H1 (cell line): ENCODE data around the gene CERT1. TPM values are rescaled to one million over a fixed set of nuclear protein-coding genes. Genes with fewer than 3 reads are reported as not detected.

Experiments used
- CTCF ChIA-PET: fragments of 300-600 bp; sonication (Branson Sonifier 250); formaldehyde crosslinking; loops from one replicate; lab custom pipeline; 2021; ENCODE audit not compliant: partially characterized antibody; lab: Charles Lee
- POLR2A ChIA-PET: fragments of 300-600 bp; sonication (Branson Sonifier 250); formaldehyde crosslinking; loops from one replicate; lab custom pipeline; 2021; ENCODE audit warnings: inconsistent platforms; ENCODE audit not compliant: partially characterized antibody; lab: Charles Lee
- DNase-seq, 2 experiments: peaks; one replicate each; pipeline versions ENCODE4 v3.0.0 to v3.0.0-alpha.2; 2010 to 2022; ENCODE audit warnings: low spot score in 2 of 2, low read depth in 1 of 2, mixed read lengths in 1 of 2
- FAIRE-seq: peaks from 2 replicates; lab custom pipeline; 2011; peaks lifted over from hg19 to GRCh38; lab: Jason Lieb, UNC
- H2AFZ ChIP-seq: 2 replicates; pipeline ENCODE4 v1.8.1; 2012; ENCODE audit warnings: low read length, inconsistent platforms
- H2AK5ac ChIP-seq: 2 replicates; pipeline ENCODE4 v1.6.1; 2013; ENCODE audit warnings: low read depth, low read length
- H2BK120ac ChIP-seq: replicated peaks from 2 replicates; pipeline ENCODE3; 2013; ENCODE audit warnings: low read depth, low read length, inconsistent platforms
- H2BK12ac ChIP-seq: 2 replicates; pipeline ENCODE4 v1.6.1; 2013; ENCODE audit warnings: low read depth, low read length
- H2BK15ac ChIP-seq: 2 replicates; pipeline ENCODE4 v1.6.1; 2013; ENCODE audit warnings: low read length
- H2BK20ac ChIP-seq: 2 replicates; pipeline ENCODE4 v1.6.1; 2013; ENCODE audit warnings: low read length
- H2BK5ac ChIP-seq: 2 replicates; pipeline ENCODE4 v1.6.1; 2013; ENCODE audit warnings: low read depth, low read length
- H3K14ac ChIP-seq: 2 replicates; pipeline ENCODE4 v1.6.1; 2013; ENCODE audit warnings: inconsistent platforms; ENCODE audit not compliant: insufficient read length
- H3K18ac ChIP-seq: 2 replicates; pipeline ENCODE4 v1.6.1; 2013; ENCODE audit warnings: low read length; ENCODE audit errors: extremely low read depth
- H3K23ac ChIP-seq: 2 replicates; pipeline ENCODE4 v1.6.1; 2013; ENCODE audit warnings: inconsistent platforms; ENCODE audit not compliant: insufficient read length
- H3K23me2 ChIP-seq: 2 replicates; pipeline ENCODE4 v1.6.1; 2013; ENCODE audit warnings: low read depth, low read length
- H3K27ac ChIP-seq: 2 replicates; pipeline ENCODE4 v1.6.1; 2011; ENCODE audit warnings: low read depth, low read length, inconsistent platforms
- H3K27me3 ChIP-seq, 4 experiments: replicated peaks in 1 of 4; 1 replicate in 1 of 4; 2 replicates in 3 of 4; pipeline versions ENCODE4 v1.6.1 to v1.8.1; 2011 to 2013; ENCODE audit warnings: low read length in 3 of 4, mild to moderate bottlenecking in 3 of 4, inconsistent platforms in 2 of 4, mixed read lengths in 2 of 4, moderate library complexity in 1 of 4; ENCODE audit not compliant: control insufficient read depth in 3 of 4, insufficient read depth in 3 of 4; ENCODE audit errors: extremely low read depth in 1 of 4
- H3K36me3 ChIP-seq, 4 experiments: 2 replicates each; pipeline versions ENCODE4 v1.6.1 to v1.8.1; 2011 to 2013; ENCODE audit warnings: mild to moderate bottlenecking in 4 of 4, low read length in 3 of 4, moderate library complexity in 2 of 4, control low read depth in 1 of 4, inconsistent platforms in 1 of 4; ENCODE audit not compliant: insufficient read depth in 4 of 4, control insufficient read depth in 2 of 4
- H3K4ac ChIP-seq: replicated peaks from 2 replicates; pipeline ENCODE3; 2013; ENCODE audit warnings: low read length, low read depth, mixed read lengths, inconsistent platforms; ENCODE audit not compliant: insufficient read length
- H3K4me1 ChIP-seq, 4 experiments: replicated peaks in 1 of 4; 1 replicate in 1 of 4; 2 replicates in 3 of 4; pipeline versions ENCODE4 v1.6.1 to v1.8.1; 2011 to 2013; ENCODE audit warnings: low read length in 3 of 4, inconsistent platforms in 2 of 4, mixed read lengths in 1 of 4; ENCODE audit not compliant: insufficient read depth in 4 of 4, control insufficient read depth in 3 of 4
- H3K4me2 ChIP-seq, 2 experiments: 2 replicates each; pipeline versions ENCODE4 v1.6.1 to v1.8.1; 2011 to 2013; ENCODE audit warnings: low read depth in 2 of 2, low read length in 2 of 2, control low read depth in 1 of 2, inconsistent platforms in 1 of 2, mild to moderate bottlenecking in 1 of 2; ENCODE audit not compliant: insufficient read depth in 1 of 2
- H3K4me3 ChIP-seq, 4 experiments: fragments of 200-600, 300-600 bp in 1 of 4; sonication (generic), shearing (Covaris generic), sonication (Bioruptor Twin) in 1 of 4; 2 replicates each; pipeline versions ENCODE4 v1.5.1 to v1.8.1; 2011 to 2016; ENCODE audit warnings: low read length in 4 of 4, low read depth in 3 of 4, control low read depth in 2 of 4, inconsistent platforms in 2 of 4, mild to moderate bottlenecking in 2 of 4, mixed read lengths in 1 of 4, moderate library complexity in 1 of 4; ENCODE audit not compliant: insufficient read depth in 2 of 4; ENCODE audit errors: extremely low read depth in 1 of 4
- H3K56ac ChIP-seq: replicated peaks from 2 replicates; pipeline ENCODE3; 2013; ENCODE audit warnings: low read depth, mild to moderate bottlenecking, mixed read lengths, low read length, inconsistent platforms; ENCODE audit not compliant: insufficient read length
- H3K79me1 ChIP-seq: 2 replicates; pipeline ENCODE4 v1.6.1; 2013; ENCODE audit warnings: low read depth, low read length, control low read depth
- H3K79me2 ChIP-seq, 2 experiments: 2 replicates each; pipeline versions ENCODE4 v1.6.1 to v1.8.1; 2012 to 2013; ENCODE audit warnings: low read length in 2 of 2, mild to moderate bottlenecking in 2 of 2, inconsistent platforms in 1 of 2; ENCODE audit not compliant: insufficient read depth in 2 of 2, control insufficient read depth in 1 of 2
- H3K9ac ChIP-seq, 4 experiments: replicated peaks in 1 of 4; 1 replicate in 1 of 4; 2 replicates in 3 of 4; pipeline versions ENCODE4 v1.6.1 to v1.8.1; 2011 to 2013; ENCODE audit warnings: low read depth in 3 of 4, low read length in 3 of 4, control low read depth in 2 of 4, mild to moderate bottlenecking in 2 of 4, moderate library complexity in 2 of 4, inconsistent platforms in 1 of 4; ENCODE audit errors: extremely low read depth in 1 of 4
- H3K9me3 ChIP-seq, 2 experiments: 2 replicates each; pipeline versions ENCODE4 v1.6.1 to v1.8.1; 2012 to 2013; ENCODE audit warnings: mild to moderate bottlenecking in 2 of 2, moderate library complexity in 2 of 2, control low read depth in 1 of 2, inconsistent platforms in 1 of 2, low read depth in 1 of 2, low read length in 1 of 2, mixed read lengths in 1 of 2; ENCODE audit not compliant: insufficient read depth in 2 of 2
- H4K20me1 ChIP-seq, 2 experiments: replicated peaks in 1 of 2; 2 replicates each; pipeline versions ENCODE3 to v1.8.1; 2011 to 2013; ENCODE audit warnings: inconsistent platforms in 2 of 2, low read length in 2 of 2, mild to moderate bottlenecking in 1 of 2; ENCODE audit not compliant: insufficient read depth in 2 of 2, control insufficient read depth in 1 of 2
- H4K5ac ChIP-seq: 2 replicates; pipeline ENCODE4 v1.6.1; 2013; ENCODE audit warnings: low read length, low read depth, mixed read lengths, inconsistent platforms; ENCODE audit not compliant: insufficient read length
- H4K8ac ChIP-seq: 2 replicates; pipeline ENCODE4 v1.8.0; 2013; ENCODE audit warnings: mild to moderate bottlenecking, moderate library complexity, low read length, inconsistent platforms; ENCODE audit not compliant: insufficient read depth; ENCODE audit errors: extremely low read depth
- H4K91ac ChIP-seq: replicated peaks from 2 replicates; pipeline ENCODE3; 2013; ENCODE audit warnings: low read length, mixed read lengths, inconsistent platforms; ENCODE audit not compliant: insufficient read length
- BACH1 ChIP-seq: IDR thresholded peaks from 2 replicates; pipeline ENCODE4 v1.6.1; 2012; ENCODE audit warnings: low read length, improper control_type of control experiment
- BCL11A ChIP-seq, 2 experiments: IDR thresholded peaks; one replicate each; pipeline ENCODE4 v1.6.1; 2011; ENCODE audit warnings: low read depth in 2 of 2, low read length in 2 of 2, mild to moderate bottlenecking in 2 of 2
- CBX8 ChIP-seq: fragments of 300-800, 300-1000 bp; sonication (generic); IDR thresholded peaks from 2 replicates; pipeline ENCODE4 v1.7.1; 2016; ENCODE audit warnings: low read depth, low read length, borderline replicate concordance
- CHD1 ChIP-seq: IDR thresholded peaks from 2 replicates; pipeline ENCODE4 v1.6.1; 2012; ENCODE audit warnings: low read depth, low read length, improper control_type of control experiment
- CTBP2 ChIP-seq: IDR thresholded peaks from 2 replicates; pipeline ENCODE4 v1.7.0; 2011; ENCODE audit warnings: borderline replicate concordance, mild to moderate bottlenecking, moderate library complexity, mixed read lengths, low read length; ENCODE audit not compliant: insufficient read depth, insufficient read length
- FOSL1 ChIP-seq: IDR thresholded peaks from 2 replicates; pipeline ENCODE4 v1.6.1; 2011; ENCODE audit warnings: mild to moderate bottlenecking, low read depth, low read length, moderate library complexity; ENCODE audit not compliant: insufficient read depth
- GABPA ChIP-seq: IDR thresholded peaks from 2 replicates; pipeline ENCODE4 v1.6.1; 2011; ENCODE audit warnings: mild to moderate bottlenecking, low read length, moderate library complexity, borderline replicate concordance; ENCODE audit not compliant: insufficient read depth
- RAD21 ChIP-seq, 2 experiments: IDR thresholded peaks in 1 of 2; conservative IDR thresholded peaks in 1 of 2; 2 replicates each; pipeline ENCODE4 v1.6.1; 2011; ENCODE audit warnings: low read depth in 2 of 2, low read length in 2 of 2, improper control_type of control experiment in 1 of 2, inconsistent platforms in 1 of 2, mild to moderate bottlenecking in 1 of 2, moderate library complexity in 1 of 2
- RFX5 ChIP-seq: IDR thresholded peaks from 2 replicates; pipeline ENCODE4 v1.6.1; 2011; ENCODE audit warnings: low read depth, low read length, improper control_type of control experiment, borderline replicate concordance
- SIN3A ChIP-seq, 2 experiments: IDR thresholded peaks in 1 of 2; conservative IDR thresholded peaks in 1 of 2; 2 replicates each; pipeline ENCODE4 v1.6.1; 2011 to 2012; ENCODE audit warnings: low read length in 2 of 2, improper control_type of control experiment in 1 of 2, low read depth in 1 of 2, mild to moderate bottlenecking in 1 of 2
- SP2 ChIP-seq: IDR thresholded peaks from 2 replicates; pipeline ENCODE4 v1.6.1; 2012; ENCODE audit warnings: mild to moderate bottlenecking, low read length, inconsistent platforms
- SRF ChIP-seq: IDR thresholded peaks from 2 replicates; pipeline ENCODE4 v1.6.1; 2011; ENCODE audit warnings: mild to moderate bottlenecking, low read depth, low read length, moderate library complexity
- TBP ChIP-seq: IDR thresholded peaks from 2 replicates; pipeline ENCODE4 v1.6.1; 2011; ENCODE audit warnings: low read depth, low read length, improper control_type of control experiment
- TEAD4 ChIP-seq: IDR thresholded peaks from 2 replicates; pipeline ENCODE4 v1.6.1; 2012; ENCODE audit warnings: low read depth, low read length, inconsistent platforms, mixed read lengths
- YY1 ChIP-seq: IDR thresholded peaks from 2 replicates; pipeline ENCODE4 v1.6.1; 2011; ENCODE audit warnings: low read depth, mild to moderate bottlenecking, low read length
- WGBS, 2 experiments: shearing (Covaris generic) in 1 of 2; methylation state at CpG; one replicate each; pipeline versions ENCODE4 v1.1.6 to v1.1.7; 2013 to 2015; ENCODE audit warnings: low lambda C conversion rate in 2 of 2, mixed read lengths in 2 of 2, inconsistent platforms in 1 of 2, low coverage in 1 of 2, missing lambda C conversion rate in 1 of 2; ENCODE audit not compliant: insufficient replicate concordance in 2 of 2, insufficient coverage in 1 of 2, insufficient read length in 1 of 2; ENCODE audit errors: extremely low coverage in 1 of 2, missing lambda C conversion rate in 1 of 2; 5-methylcytosine and 5-hydroxymethylcytosine counted together
- polyA plus RNA-seq, 7 experiments: library from polyadenylated mRNA; depleted of rRNA in 3 of 7; stranded (reverse) in 5 of 7; unstranded in 2 of 7; fragments of >200 nt in 5 of 7; fragments of 200-250 nt in 2 of 7; gene quantifications; 1 replicate in 5 of 7; 2 replicates in 1 of 7; 4 replicates in 1 of 7; pipeline versions ENCODE4 v1.2.1 to v1.2.3, GENCODE V29; 2011 to 2013; ENCODE audit warnings: missing spikeins in 2 of 7, mixed read lengths in 2 of 7
- total RNA-seq: library from RNA; stranded (reverse); fragmentation: NEBNext Ultra II Directional; extraction: Animal tissue kit (Norgen Biotek cat#: 25700); gene quantifications from 2 replicates; pipeline ENCODE4 v1.2.1, GENCODE V29; 2021

Gene CERT1
- total and polyA plus RNA-seq, 2 of the 8 experiments (the other 6 are each of a cell fraction or from before 2014, with no cell fraction given) = 7.8 to 55.3 TPM

- no peak overlapping the region for H3K14ac ChIP-seq
- H4K91ac ChIP-seq = no peak overlapping the region
- 79% methylated on average over 2 of the region's 2 CpGs; no CpG with 5 or more reads in 1 of the 2 experiments for WGBS, 2 experiments
- H3K9me3 ChIP-seq = peaks cover 3 to 7% of the 10 kb centered on the region in 2 experiments; a peak in 2 of 4 replicates
- no peak overlapping the region for H3K9ac ChIP-seq
- H3K18ac ChIP-seq = no peak overlapping the region
- H3K79me2 ChIP-seq = peaks cover 0 to 5% of the 10 kb centered on the region in 2 experiments; a peak in 1 of 4 replicates
- H3K4me3 ChIP-seq = no peak overlapping the region
- no peak overlapping the region for H3K23ac ChIP-seq
- H2BK120ac ChIP-seq = no peak overlapping the region
- H3K79me1 ChIP-seq = peaks cover 4% of the 10 kb centered on the region
- no peak overlapping the region for H2BK20ac ChIP-seq
- no peak overlapping the region for H4K5ac ChIP-seq
- no peak overlapping the region for H3K4me2 ChIP-seq
- H3K36me3 ChIP-seq = no peaks in the 10 kb centered on the region
- no peak overlapping the region for H2AFZ ChIP-seq
- no peak overlapping the region for H3K4ac ChIP-seq
- no peak overlapping the region for H3K56ac ChIP-seq
- H3K27me3 ChIP-seq = no peaks in the 10 kb centered on the region
- no peak overlapping the region for H2BK5ac ChIP-seq
- H4K8ac ChIP-seq = no peak overlapping the region
- H2AK5ac ChIP-seq = no peak overlapping the region
- FAIRE-seq (no peak), DNase-seq (no peak)
- H4K20me1 ChIP-seq = no peaks in the 10 kb centered on the region
- POLR2A ChIA-PET = no interaction called here
- H3K27ac ChIP-seq = no peak overlapping the region
- H2BK15ac ChIP-seq = no peak overlapping the region
- no peak overlapping the region for H2BK12ac ChIP-seq
- H3K4me1 ChIP-seq = no peaks in the 10 kb centered on the region; a peak in 1 of 7 replicates
- no peaks in the 10 kb centered on the region for H3K23me2 ChIP-seq
- CTCF ChIA-PET = no interaction called here
- TF ChIP-seq SIN3A (conservative IDR thresholded peaks at IDR 0.05 in 1 of 2, IDR thresholded peaks at IDR 0.05 in 1 of 2; ENCODE audit: low read depth in 1 of 2, low read length in 2 of 2) = no peak
- no peak for TF ChIP-seq RAD21 (IDR thresholded peaks at IDR 0.05 in 1 of 2, conservative IDR thresholded peaks at IDR 0.05 in 1 of 2; ENCODE audit: low read depth in 2 of 2, low read length in 2 of 2)
- no peak for TF ChIP-seq RFX5
- TF ChIP-seq YY1 = no peak
- no peak for TF ChIP-seq GABPA
- no peak for TF ChIP-seq SRF
- TF ChIP-seq BCL11A (IDR thresholded peaks at IDR 0.05; ENCODE audit: low read depth in 2 of 2, low read length in 2 of 2) = no peak
- no peak for TF ChIP-seq SP2
- no peak for TF ChIP-seq CBX8
- TF ChIP-seq CHD1 = no peak
- no peak for TF ChIP-seq CTBP2
- no peak for TF ChIP-seq FOSL1
- no peak for TF ChIP-seq BACH1
- TF ChIP-seq TBP = no peak
- no peak for TF ChIP-seq TEAD4
Measured at GRCh38 chr5:75526070-75526469, 14.6 kb upstream of the CERT1 start.
